Skin of body (tissue), 2 donors: ENCODE data around the gene TMEM231. TPM values are rescaled to one million over a fixed set of nuclear protein-coding genes. Genes with fewer than 3 reads are reported as not detected.

Source experiments
- DNase-seq: peaks from one replicate; lab custom pipeline; 2025; lab: John Stamatoyannopoulos, UW
- total RNA-seq: library from RNA; depleted of rRNA; stranded (reverse); fragments of >200 nt; gene quantifications from one replicate; pipeline ENCODE4 v1.2.3, GENCODE V29; 2014

Gene TMEM231
- total RNA-seq, 1 donor from 2014 or later: 6.8 TPM

- no peak for DNase-seq
These were observed 61.9 kb downstream of the TMEM231 start for GRCh38 chr16:75494184-75494583.

GRCh38 chr16:75491876-75492275 is 64.2 kb downstream of the TMEM231 start:
- no peak for DNase-seq

GRCh38 chr16:75488322-75488721 is 67.7 kb downstream of the TMEM231 start:
- DNase-seq: no peak

Other genes starting within 250 kb of the TMEM231 start
- 71.5 TPM for gene CFDP1, start 122.7 kb downstream of the TMEM231 start, total RNA-seq
- 21.6 TPM for gene TMEM170A, start 91.6 kb downstream of the TMEM231 start, total RNA-seq
- gene CHST6, start 60.8 kb downstream of the TMEM231 start, total RNA-seq: 0.69 TPM
- 0.10 TPM for gene CHST5, start 20.1 kb downstream of the TMEM231 start, total RNA-seq
- gene GABARAPL2, start 10.1 kb upstream of the TMEM231 start, total RNA-seq: 90.8 TPM
- gene ADAT1, start 67.0 kb upstream of the TMEM231 start, total RNA-seq: 30.3 TPM
- 74.2 TPM for gene KARS1, start 91.4 kb upstream of the TMEM231 start, total RNA-seq
- gene TERF2IP, start 91.5 kb upstream of the TMEM231 start, total RNA-seq: 50.1 TPM
- not detected for gene CPHXL2, start 120.8 kb upstream of the TMEM231 start, total RNA-seq
- gene DUXB, start 145.2 kb upstream of the TMEM231 start, total RNA-seq: not detected
- not detected for gene CPHXL, start 170.2 kb upstream of the TMEM231 start, total RNA-seq